T-helper 17 cell (primary cell): ENCODE results near the gene SPATC1L. TPM values are rescaled to one million over a fixed set of nuclear protein-coding genes. Genes with fewer than 3 reads are reported as not detected.

Experiments used
- total RNA-seq, 4 donors: library from RNA in 2 of 4; stranded (reverse) in 2 of 4; gene quantifications; one replicate each; pipeline ENCODE4 v1.2.3 and lab custom pipeline; 2022 to 2026

SPATC1L gene
- total RNA-seq, 2 donors from 2014 or later, result 2.6 to 3.1 TPM

Other genes with a start within 250 kb of the SPATC1L start
- 1 to 10 TPM; 3.2 to 4.6 TPM for gene COL6A1, start 202.7 kb downstream of the SPATC1L start, total RNA-seq
- 10 to 100 TPM; 15.1 to 19.8 TPM for gene COL6A2, start 86.3 kb downstream of the SPATC1L start, total RNA-seq
- gene FTCD, start 28.9 kb downstream of the SPATC1L start, total RNA-seq, result 1 to 10 TPM in 1 of 2 donors, not detected in 1; 1.1 TPM
- 10 to 100 TPM; 31.1 to 36.8 TPM for gene LSS, start 44.3 kb upstream of the SPATC1L start, total RNA-seq
- 100 to 1,000 TPM; 114 to 120 TPM for gene MCM3AP, start 101.2 kb upstream of the SPATC1L start, total RNA-seq
- 10 to 100 TPM in 1 of 2 donors, 1 to 10 TPM in 1; 5.2 to 11.2 TPM for gene YBEY, start 101.9 kb upstream of the SPATC1L start, total RNA-seq
- gene C21orf58, start 139.4 kb upstream of the SPATC1L start, total RNA-seq, result 1 to 10 TPM; 3.2 to 5.9 TPM
- 10 to 100 TPM; 53.5 to 59.5 TPM for gene PCNT, start 139.7 kb upstream of the SPATC1L start, total RNA-seq